Stimulated activated CD8-positive, alpha-beta memory T cell treated with anti-CD3 and anti-CD28 coated beads, Interleukin-7, amount 100 ng/mL, for 48 hours (primary cell): Measurements from ENCODE around the gene COPZ2.
A peak's percentile ranks its signal among the peaks of the same experiment; 100 is the strongest.
"Not testable (repeated sequence)": the region's sequence is repeated elsewhere in the genome, so short reads cannot be mapped to it uniquely, and the experiment has no call there.

Source experiments
- DNase-seq, 2 donors: peaks; one replicate each; pipeline ENCODE4 v3.0.0-alpha.2; 2020; ENCODE audit warnings: low read depth in 1 of 2; ENCODE audit errors: extremely low read depth in 1 of 2

Gene COPZ2

GRCh38 chr17:47988445-47988844, 49.2 kb downstream of the COPZ2 start:
- not testable (repeated sequence) for DNase-seq

- no peak for DNase-seq
Measured at GRCh38 chr17:47987240-47987835, 50.3 kb downstream of the COPZ2 start.

GRCh38 chr17:47986520-47986919, 51.1 kb downstream of the COPZ2 start:
- DNase-seq = no peak

DNA sequence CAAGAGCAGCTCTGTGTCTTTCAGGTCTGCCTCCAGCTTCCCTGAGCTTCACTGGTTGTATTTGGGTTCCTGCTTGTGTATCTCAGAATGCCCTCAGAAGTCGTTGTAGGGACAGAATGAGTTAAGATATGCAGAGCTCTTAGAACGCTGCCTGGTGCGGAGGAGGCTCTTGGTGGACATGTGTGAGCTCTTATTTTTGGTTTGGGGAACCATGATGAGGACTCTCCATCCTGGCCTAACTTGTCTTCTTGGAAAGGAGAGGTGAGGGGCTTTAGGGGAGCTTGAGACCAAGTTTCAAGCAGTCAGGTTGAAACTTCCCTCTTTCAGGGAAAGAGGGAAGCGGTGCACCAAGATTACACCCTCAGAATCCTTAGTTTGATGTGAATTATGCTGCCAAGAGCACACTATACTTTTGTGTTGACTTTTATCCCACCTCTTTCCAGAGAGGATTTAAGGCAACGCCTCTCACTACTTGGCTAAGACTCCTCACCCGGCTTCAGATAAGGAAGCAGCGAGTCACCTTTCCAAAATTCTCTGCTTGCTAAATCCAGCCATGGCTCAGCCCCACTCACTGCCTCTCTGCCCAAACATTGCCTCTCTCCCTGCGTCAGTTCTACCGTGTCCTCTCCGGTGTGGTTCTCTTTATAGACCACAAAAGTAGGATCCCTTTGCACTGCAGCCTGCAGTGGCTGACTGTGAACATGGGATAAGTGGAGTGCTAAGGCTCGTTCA, 53.9 kb downstream of the COPZ2 start:
- no peak for DNase-seq

DNA sequence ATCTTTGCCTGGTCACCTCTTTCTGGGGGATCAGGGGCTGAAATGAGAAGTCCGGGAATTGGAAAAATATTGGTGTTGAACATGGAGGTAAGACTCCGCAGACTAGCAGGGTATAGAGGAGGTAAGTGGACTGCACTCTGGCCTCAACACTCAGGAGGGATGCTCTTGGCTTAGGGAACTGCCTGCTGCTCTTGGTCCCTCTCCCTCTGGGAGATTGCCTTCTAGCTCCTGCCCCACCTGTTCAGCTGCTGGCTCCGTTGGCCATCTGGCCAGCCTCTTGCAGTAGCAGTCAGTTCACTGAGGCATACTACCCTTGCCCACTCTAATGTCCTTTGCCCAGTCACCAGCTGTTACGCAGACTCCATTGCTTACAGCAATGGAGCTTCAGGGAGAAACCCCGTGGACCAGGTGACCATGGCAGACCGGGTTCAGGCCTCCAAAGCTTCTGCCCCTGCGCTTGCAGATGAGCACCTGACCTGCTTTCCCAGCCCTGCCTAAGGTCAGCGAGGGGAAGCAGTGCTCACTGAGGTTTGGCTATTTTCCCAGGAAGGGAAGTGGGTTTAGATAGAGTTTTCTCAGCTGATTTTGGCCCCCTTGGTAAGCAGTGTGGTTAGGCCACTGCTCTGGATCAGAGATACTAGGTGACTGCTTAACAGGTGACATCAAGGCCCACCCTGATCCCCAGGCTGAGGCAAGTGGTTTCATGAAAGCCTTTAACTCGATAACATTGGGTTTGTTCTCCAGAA, 54.8 kb downstream of the COPZ2 start:
- no peak for DNase-seq

GRCh38 chr17:47982091-47982617, 55.4 kb downstream of the COPZ2 start:
- no peak for DNase-seq

- DNase-seq = no peak
Measured at GRCh38 chr17:47981462-47981861, 56.1 kb downstream of the COPZ2 start.

GRCh38 chr17:47980541-47980940, 57.1 kb downstream of the COPZ2 start:
- no peak for DNase-seq

GRCh38 chr17:47978324-47978723, 59.3 kb downstream of the COPZ2 start:
- peak in 1 of 2 donors; percentile 13 for DNase-seq
